Testis (tissue), 2 donors: ENCODE data around the gene MAPK9.

Source experiments
- CTCF ChIP-seq, 3 experiments: fragments of 450-650 bp in 2 of 3; fragments of 200-600 bp in 1 of 3; sonication (generic) in 1 of 3; IDR thresholded peaks; one replicate each; pipeline ENCODE4 v1.5.1; 2016 to 2019; ENCODE audit warnings: antibody characterized with exemption in 3 of 3, mild to moderate bottlenecking in 2 of 3, moderate library complexity in 1 of 3
- POLR2A ChIP-seq: fragments of 450-650 bp; IDR thresholded peaks from one replicate; pipeline ENCODE4 v1.6.1; 2017; ENCODE audit warnings: antibody characterized with exemption, mild to moderate bottlenecking, moderate library complexity

GRCh38 chr5:180193749-180194375 lies 98.0 kb downstream of the MAPK9 start:
- TF ChIP-seq CTCF (IDR thresholded peaks at IDR 0.05), result no peak
- no peak for TF ChIP-seq POLR2A
